GM12875 (cell line): Measurements from ENCODE around the gene CLEC6A.

Experiments used
- H3K4me3 ChIP-seq: one replicate; pipeline ENCODE4 v1.5.1; 2011; ENCODE audit warnings: low read depth, low read length, control low read depth
- CTCF ChIP-seq: IDR thresholded peaks from 2 replicates; pipeline ENCODE4 v1.5.1; 2011; ENCODE audit warnings: low read depth, mild to moderate bottlenecking, control low read depth, inconsistent platforms, low read length, moderate library complexity, borderline replicate concordance; ENCODE audit not compliant: insufficient read depth

The CLEC6A gene

GRCh38 chr12:8453021-8453513 lies 2.7 kb upstream of the CLEC6A start:
- no peak for TF ChIP-seq CTCF
- no peak overlapping the region for H3K4me3 ChIP-seq

DNA sequence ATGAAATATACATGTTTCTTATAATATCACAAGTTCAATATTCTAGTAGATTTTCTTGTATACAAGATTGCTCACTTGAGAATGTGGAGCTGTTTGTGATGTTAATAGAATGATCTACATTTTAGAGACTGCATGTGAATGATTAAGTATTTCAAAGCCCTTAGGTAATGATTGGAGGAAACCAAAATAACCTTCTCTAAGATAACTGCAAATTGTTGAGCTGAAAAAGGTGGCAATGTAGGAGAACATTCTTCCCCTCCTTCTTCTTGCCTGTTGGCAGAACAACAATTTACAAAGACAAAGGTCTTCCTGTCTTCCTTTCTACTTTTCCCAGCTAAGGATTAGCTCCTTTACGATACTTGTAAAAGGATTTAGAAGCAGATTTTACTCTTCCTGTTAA lies 2.0 kb upstream of the CLEC6A start:
- TF ChIP-seq CTCF: no peak
- no peak overlapping the region for H3K4me3 ChIP-seq

GRCh38 chr12:8455271-8455670 lies 491 bp upstream of the CLEC6A start:
- TF ChIP-seq CTCF: no peak
- H3K4me3 ChIP-seq: no peak overlapping the region

DNA sequence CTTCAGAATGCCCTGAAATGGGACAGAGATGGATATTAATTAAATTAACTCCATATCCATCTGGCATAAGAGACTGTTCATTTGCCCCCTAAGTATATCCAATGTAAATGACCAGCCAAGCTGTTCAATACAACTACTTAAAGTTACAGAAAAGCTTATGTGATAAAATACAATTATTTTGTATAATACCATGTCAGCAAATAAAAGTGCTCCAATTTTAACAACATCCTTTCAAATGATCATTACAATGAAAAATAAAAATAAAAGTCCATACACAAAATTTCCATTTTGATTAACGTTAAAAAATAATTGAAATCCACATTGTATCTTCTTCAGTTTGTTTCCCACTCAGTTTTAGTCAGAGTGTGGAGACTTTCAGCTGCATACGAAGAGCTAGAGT lies 5.7 kb downstream of the CLEC6A start:
- TF ChIP-seq CTCF: no peak
- H3K4me3 ChIP-seq: no peak overlapping the region

GRCh38 chr12:8465301-8465996 lies 9.7 kb downstream of the CLEC6A start:
- no peak overlapping the region for H3K4me3 ChIP-seq
- no peak for TF ChIP-seq CTCF

- no peak overlapping the region for H3K4me3 ChIP-seq
- no peak for TF ChIP-seq CTCF
These were observed 10.5 kb downstream of the CLEC6A start for GRCh38 chr12:8466241-8466640.

DNA sequence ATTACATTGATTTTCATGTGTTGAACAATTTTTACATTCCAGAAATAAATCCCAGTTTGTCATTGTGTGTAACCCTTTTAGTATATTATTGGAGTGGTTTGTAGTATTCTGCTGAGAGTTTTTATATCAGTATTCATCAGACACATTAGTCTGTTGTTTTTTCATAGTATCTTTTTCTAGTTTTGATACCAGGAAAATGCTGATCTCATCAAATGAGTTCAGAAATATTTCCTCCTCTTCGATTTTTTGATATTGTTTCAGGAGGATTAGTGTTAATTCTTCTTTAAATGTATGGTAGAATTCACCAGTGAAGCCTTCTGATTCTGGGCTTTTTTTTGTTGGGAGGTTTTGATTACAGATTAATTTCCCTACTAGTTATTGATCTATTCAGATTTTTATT lies 15.3 kb downstream of the CLEC6A start:
- no peak for TF ChIP-seq CTCF
- no peak overlapping the region for H3K4me3 ChIP-seq
